NB4 (cell line): ENCODE measurements around the gene SLCO2B1.

Source experiments
- DNase-seq: peaks from one replicate; pipeline ENCODE4 v3.0.0; 2010; ENCODE audit warnings: low read depth
- H3K4me3 ChIP-seq: one replicate; pipeline ENCODE4 v1.5.1; 2011; ENCODE audit warnings: mild to moderate bottlenecking, low read depth, low read length, moderate library complexity
- CTCF ChIP-seq: IDR thresholded peaks from one replicate; pipeline ENCODE4 v1.5.1; 2012; ENCODE audit warnings: low read depth, low read length
- MYC ChIP-seq: IDR thresholded peaks from 2 replicates; pipeline ENCODE4 v1.6.1; 2011; ENCODE audit warnings: low read depth, low read length
- POLR2A ChIP-seq: IDR thresholded peaks from 2 replicates; pipeline ENCODE4 v1.6.1; 2011; ENCODE audit warnings: mild to moderate bottlenecking; ENCODE audit not compliant: insufficient read length; ENCODE audit errors: extremely low read depth
- TF ChIP-seq, protein P1 (sequence below): IDR thresholded peaks from 2 replicates; pipeline ENCODE4 v1.6.1; 2011; ENCODE audit warnings: low read depth, low read length

Gene SLCO2B1

DNA sequence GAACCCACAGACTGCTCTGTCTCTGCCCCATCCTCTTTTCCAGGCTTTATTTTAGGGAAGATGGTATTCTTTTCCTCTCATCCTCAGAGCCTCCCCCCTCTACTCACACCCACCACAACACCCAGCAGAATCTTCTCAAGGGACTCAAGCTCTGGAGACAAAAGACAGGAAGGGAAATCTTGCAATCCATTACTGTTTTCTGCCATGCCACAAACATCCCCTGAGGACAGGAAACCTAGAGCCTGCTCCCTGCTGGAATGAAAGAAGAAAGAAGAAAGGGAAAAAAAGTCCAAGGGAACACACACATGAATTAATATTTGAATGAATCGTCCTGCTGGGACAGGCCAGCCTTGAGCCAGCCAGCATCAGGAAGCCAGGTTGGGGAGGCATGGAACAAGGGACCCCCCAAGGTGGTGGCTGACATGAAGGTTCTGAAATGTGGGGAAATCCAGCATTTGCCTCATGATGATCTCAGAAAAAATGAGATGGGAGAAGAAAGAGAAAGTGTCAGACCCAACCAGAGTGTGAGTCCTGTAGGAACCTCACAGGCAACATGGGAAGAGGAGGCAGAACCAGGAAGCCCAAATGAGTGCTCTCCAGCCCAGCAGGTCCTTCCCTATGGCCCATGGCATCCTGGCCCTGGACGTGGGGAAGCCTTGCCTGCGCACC, 34.0 kb downstream of the SLCO2B1 start:
- TF ChIP-seq CTCF: no peak
- no peak for TF ChIP-seq MYC
- no peak for TF ChIP-seq POLR2A
- TF ChIP-seq, protein P1, sequence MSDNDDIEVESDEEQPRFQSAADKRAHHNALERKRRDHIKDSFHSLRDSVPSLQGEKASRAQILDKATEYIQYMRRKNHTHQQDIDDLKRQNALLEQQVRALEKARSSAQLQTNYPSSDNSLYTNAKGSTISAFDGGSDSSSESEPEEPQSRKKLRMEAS: no peak
- DNase-seq: no peak

DNA sequence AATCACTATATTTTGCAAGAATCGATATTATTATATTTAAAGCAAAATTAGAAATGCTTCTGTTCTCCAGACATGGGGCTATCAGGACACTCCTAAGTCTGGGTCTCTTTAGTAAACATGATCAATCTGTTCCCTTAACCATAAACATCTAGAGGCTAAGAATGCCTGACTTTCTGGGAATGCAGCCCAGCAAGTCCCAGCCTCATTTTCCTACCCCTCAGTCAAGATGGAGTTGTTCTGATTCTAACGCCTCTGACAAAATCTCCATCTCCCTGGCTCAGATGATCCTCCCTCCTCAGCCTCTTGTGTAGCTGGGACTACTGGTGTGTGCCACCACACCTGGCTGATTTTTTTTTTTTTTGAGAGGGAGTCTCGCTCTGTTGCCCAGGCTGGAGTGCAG, 35.0 kb downstream of the SLCO2B1 start:
- TF ChIP-seq POLR2A: no peak
- TF ChIP-seq, protein P1: no peak
- no peak for TF ChIP-seq CTCF
- TF ChIP-seq MYC: no peak
- no peak for DNase-seq
- no peak overlapping the region for H3K4me3 ChIP-seq

More for the DNA sequence above, 34.0 kb downstream of the SLCO2B1 start:
- no peak overlapping the region for H3K4me3 ChIP-seq

DNA sequence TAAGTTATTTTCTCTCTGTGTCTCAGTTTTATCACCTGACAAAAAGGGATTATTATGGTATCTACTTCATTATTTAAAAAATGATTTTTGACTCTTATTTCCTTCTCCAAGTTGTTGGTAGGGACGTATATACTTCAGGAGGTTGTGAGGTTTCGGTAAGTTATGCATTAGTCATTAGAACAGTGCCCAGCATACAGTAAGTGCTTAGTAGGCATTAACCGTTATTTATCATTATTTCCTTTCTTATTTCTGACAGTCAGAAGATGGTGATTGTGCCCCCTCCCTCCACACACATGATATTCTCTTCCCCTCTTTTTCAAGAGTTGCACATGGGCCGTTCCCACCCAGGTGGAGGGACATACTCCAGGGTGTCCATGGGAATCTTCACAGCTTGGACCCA, 36.1 kb downstream of the SLCO2B1 start:
- no peak for DNase-seq
- no peak overlapping the region for H3K4me3 ChIP-seq
- TF ChIP-seq MYC (no peak), CTCF (no peak), POLR2A (no peak)
- TF ChIP-seq, protein P1: no peak

- TF ChIP-seq CTCF: no peak
- no peak for DNase-seq
- H3K4me3 ChIP-seq: no peak overlapping the region
Measured at GRCh38 chr11:75188671-75189070, 37.8 kb downstream of the SLCO2B1 start.

GRCh38 chr11:75189108-75189507, 38.2 kb downstream of the SLCO2B1 start:
- no peak overlapping the region for H3K4me3 ChIP-seq
- no peak for DNase-seq
- TF ChIP-seq POLR2A (no peak), MYC (no peak)

DNA sequence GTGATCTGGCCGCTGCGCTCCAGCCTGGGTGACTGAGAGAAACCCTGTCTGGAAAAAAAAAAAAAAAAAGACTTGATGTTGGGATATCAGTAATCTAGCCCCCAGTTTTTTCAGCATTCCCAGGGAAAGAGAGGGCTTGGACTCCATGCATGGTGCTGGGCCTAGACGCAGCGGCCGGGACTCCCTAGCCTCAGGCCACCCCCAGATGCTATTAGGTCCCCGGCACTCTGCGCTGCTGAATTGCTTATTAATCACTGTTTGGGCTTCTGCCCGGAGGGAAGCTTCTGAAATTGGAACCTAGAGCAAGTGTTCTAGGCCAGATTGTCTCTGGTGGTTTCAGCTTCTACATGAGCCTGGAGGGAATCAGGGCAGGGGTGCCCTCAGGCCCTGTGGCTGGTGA, 39.0 kb downstream of the SLCO2B1 start:
- DNase-seq: no peak
- TF ChIP-seq, protein P1: no peak
- no peak for TF ChIP-seq CTCF
- no peak for TF ChIP-seq POLR2A
- no peak for TF ChIP-seq MYC
- no peak overlapping the region for H3K4me3 ChIP-seq
